HepG2 (cell line): ENCODE measurements around the gene RIMOC1. TPM values are rescaled to one million over a fixed set of nuclear protein-coding genes. Genes with fewer than 3 reads are reported as not detected.

ENCODE experiments used
- ARID2 ChIP-seq: sonication (generic); formaldehyde crosslinking; IDR thresholded peaks from 2 replicates; pipeline ENCODE4 v1.8.1; 2022; ENCODE audit warnings: mild to moderate bottlenecking, missing genetic modification reagents, borderline replicate concordance
- BHLHE40 ChIP-seq: IDR thresholded peaks from 2 replicates; pipeline ENCODE4 v1.6.1; 2011; ENCODE audit warnings: low read length, improper control_type of control experiment
- ELF1 ChIP-seq: sonication (generic); formaldehyde crosslinking; IDR thresholded peaks from 2 replicates; pipeline ENCODE4 v1.4.0; 2020; ENCODE audit warnings: missing genetic modification reagents
- HNRNPK ChIP-seq: fragments of 200-400 bp; formaldehyde crosslinking; IDR thresholded peaks from 2 replicates; pipeline ENCODE4 v1.6.1; 2018; ENCODE audit warnings: low read length, low read depth, moderate library complexity, mild to moderate bottlenecking; ENCODE audit not compliant: poor library complexity, severe bottlenecking
- HOXD1 ChIP-seq: sonication (generic); formaldehyde crosslinking; IDR thresholded peaks from 2 replicates; pipeline ENCODE4 v1.5.0; 2020; ENCODE audit warnings: missing genetic modification reagents
- ISL2 ChIP-seq: sonication (generic); formaldehyde crosslinking; IDR thresholded peaks from 2 replicates; pipeline ENCODE4 v1.5.0; 2020; ENCODE audit warnings: missing genetic modification reagents
- MAFK ChIP-seq, 2 experiments: IDR thresholded peaks in 1 of 2; conservative IDR thresholded peaks in 1 of 2; 2 replicates each; pipeline ENCODE4 v1.6.1; 2011; ENCODE audit warnings: improper control_type of control experiment in 2 of 2, low read length in 2 of 2
- NR2F2 ChIP-seq: IDR thresholded peaks from 2 replicates; pipeline ENCODE4 v1.6.1; 2012; ENCODE audit warnings: low read depth, inconsistent platforms, borderline replicate concordance
- PHF21A ChIP-seq: sonication (generic); formaldehyde crosslinking; IDR thresholded peaks from 2 replicates; pipeline ENCODE4 v1.5.0; 2020; ENCODE audit warnings: mild to moderate bottlenecking, missing genetic modification reagents
- RELA ChIP-seq: sonication (generic); formaldehyde crosslinking; IDR thresholded peaks from 2 replicates; pipeline ENCODE4 v1.4.0; 2020; ENCODE audit warnings: missing genetic modification reagents
- RXRB ChIP-seq: IDR thresholded peaks from 2 replicates; pipeline ENCODE4 v1.6.1; 2016; ENCODE audit warnings: borderline replicate concordance, missing genetic modification reagents, missing compliant biosample characterization
- SIX4 ChIP-seq: sonication (generic); formaldehyde crosslinking; IDR thresholded peaks from 2 replicates; pipeline ENCODE4 v1.4.0; 2020; ENCODE audit warnings: missing genetic modification reagents
- SMAD3 ChIP-seq: sonication (generic); formaldehyde crosslinking; IDR thresholded peaks from 2 replicates; pipeline ENCODE4 v1.4.0; 2020; ENCODE audit warnings: missing genetic modification reagents
- SMARCC2 ChIP-seq: fragments of 450-650 bp; IDR thresholded peaks from 2 replicates; pipeline ENCODE4 v1.6.1; 2017; ENCODE audit warnings: antibody characterized with exemption, mild to moderate bottlenecking
- SMC3 ChIP-seq: IDR thresholded peaks from 2 replicates; pipeline ENCODE4 v1.6.1; 2011; ENCODE audit warnings: low read length, improper control_type of control experiment
- XBP1 ChIP-seq: sonication (generic); formaldehyde crosslinking; IDR thresholded peaks from 2 replicates; pipeline ENCODE4 v1.5.0; 2020; ENCODE audit warnings: missing genetic modification reagents
- ZBTB3 ChIP-seq: sonication (generic); formaldehyde crosslinking; IDR thresholded peaks from 2 replicates; pipeline ENCODE4 v1.4.0; 2020; ENCODE audit warnings: low read depth, mild to moderate bottlenecking, moderate library complexity, missing genetic modification reagents, borderline replicate concordance
- ZFP37 ChIP-seq: sonication (generic); formaldehyde crosslinking; IDR thresholded peaks from 2 replicates; pipeline ENCODE4 v1.4.0; 2020; ENCODE audit warnings: missing genetic modification reagents, borderline replicate concordance
- ZNF232 ChIP-seq: sonication (generic); formaldehyde crosslinking; IDR thresholded peaks from 2 replicates; pipeline ENCODE4 v1.4.0; 2020; ENCODE audit warnings: missing genetic modification reagents, borderline replicate concordance
- ZNF331 ChIP-seq: sonication (generic); formaldehyde crosslinking; IDR thresholded peaks from 2 replicates; pipeline ENCODE4 v1.4.0; 2020; ENCODE audit warnings: missing genetic modification reagents
- ZNF496 ChIP-seq: sonication (generic); formaldehyde crosslinking; IDR thresholded peaks from 2 replicates; pipeline ENCODE4 v1.8.1; 2023; ENCODE audit warnings: mild to moderate bottlenecking, moderate library complexity, missing genetic modification reagents; ENCODE audit not compliant: insufficient replicate concordance
- polyA plus RNA-seq, 8 experiments: library from polyadenylated mRNA; depleted of rRNA in 3 of 8; stranded (reverse) in 7 of 8; unstranded in 1 of 8; fragments of >200 nt; fragmentation: Illumina TruSeq in 4 of 8; extraction: Trizol in 4 of 8; gene quantifications; 2 replicates each; pipeline versions ENCODE4 v1.2.1 to v1.2.3, GENCODE V29; 2011 to 2016; ENCODE audit warnings: low read depth in 4 of 8, missing spikeins in 1 of 8, mixed read lengths in 1 of 8; ENCODE audit not compliant: insufficient read depth in 1 of 8
- total RNA-seq, 5 experiments: library from RNA; depleted of rRNA; stranded (reverse); fragments of >200 nt; fragmentation: Illumina TruSeq; extraction: Trizol; gene quantifications; 2 replicates each; pipeline ENCODE4 v1.2.3, GENCODE V29; 2016; ENCODE audit warnings: low read depth in 1 of 5
- TF ChIP-seq, protein P1 (sequence below): sonication (generic); formaldehyde crosslinking; IDR thresholded peaks from one replicate; pipeline ENCODE4 v1.5.1; 2020; ENCODE audit warnings: mild to moderate bottlenecking, missing genetic modification reagents; ENCODE audit errors: not compliant biosample characterization
- TF ChIP-seq, protein P2 (sequence below): sonication (generic); formaldehyde crosslinking; IDR thresholded peaks from 2 replicates; pipeline ENCODE4 v1.8.1; 2022; ENCODE audit warnings: mild to moderate bottlenecking, missing genetic modification reagents

RIMOC1 gene
- total and polyA plus RNA-seq, 2 of the 13 experiments (the other 11 are each of a cell fraction or from before 2014, with no cell fraction given): 16.3 to 16.9 TPM

- TF ChIP-seq, protein P1, sequence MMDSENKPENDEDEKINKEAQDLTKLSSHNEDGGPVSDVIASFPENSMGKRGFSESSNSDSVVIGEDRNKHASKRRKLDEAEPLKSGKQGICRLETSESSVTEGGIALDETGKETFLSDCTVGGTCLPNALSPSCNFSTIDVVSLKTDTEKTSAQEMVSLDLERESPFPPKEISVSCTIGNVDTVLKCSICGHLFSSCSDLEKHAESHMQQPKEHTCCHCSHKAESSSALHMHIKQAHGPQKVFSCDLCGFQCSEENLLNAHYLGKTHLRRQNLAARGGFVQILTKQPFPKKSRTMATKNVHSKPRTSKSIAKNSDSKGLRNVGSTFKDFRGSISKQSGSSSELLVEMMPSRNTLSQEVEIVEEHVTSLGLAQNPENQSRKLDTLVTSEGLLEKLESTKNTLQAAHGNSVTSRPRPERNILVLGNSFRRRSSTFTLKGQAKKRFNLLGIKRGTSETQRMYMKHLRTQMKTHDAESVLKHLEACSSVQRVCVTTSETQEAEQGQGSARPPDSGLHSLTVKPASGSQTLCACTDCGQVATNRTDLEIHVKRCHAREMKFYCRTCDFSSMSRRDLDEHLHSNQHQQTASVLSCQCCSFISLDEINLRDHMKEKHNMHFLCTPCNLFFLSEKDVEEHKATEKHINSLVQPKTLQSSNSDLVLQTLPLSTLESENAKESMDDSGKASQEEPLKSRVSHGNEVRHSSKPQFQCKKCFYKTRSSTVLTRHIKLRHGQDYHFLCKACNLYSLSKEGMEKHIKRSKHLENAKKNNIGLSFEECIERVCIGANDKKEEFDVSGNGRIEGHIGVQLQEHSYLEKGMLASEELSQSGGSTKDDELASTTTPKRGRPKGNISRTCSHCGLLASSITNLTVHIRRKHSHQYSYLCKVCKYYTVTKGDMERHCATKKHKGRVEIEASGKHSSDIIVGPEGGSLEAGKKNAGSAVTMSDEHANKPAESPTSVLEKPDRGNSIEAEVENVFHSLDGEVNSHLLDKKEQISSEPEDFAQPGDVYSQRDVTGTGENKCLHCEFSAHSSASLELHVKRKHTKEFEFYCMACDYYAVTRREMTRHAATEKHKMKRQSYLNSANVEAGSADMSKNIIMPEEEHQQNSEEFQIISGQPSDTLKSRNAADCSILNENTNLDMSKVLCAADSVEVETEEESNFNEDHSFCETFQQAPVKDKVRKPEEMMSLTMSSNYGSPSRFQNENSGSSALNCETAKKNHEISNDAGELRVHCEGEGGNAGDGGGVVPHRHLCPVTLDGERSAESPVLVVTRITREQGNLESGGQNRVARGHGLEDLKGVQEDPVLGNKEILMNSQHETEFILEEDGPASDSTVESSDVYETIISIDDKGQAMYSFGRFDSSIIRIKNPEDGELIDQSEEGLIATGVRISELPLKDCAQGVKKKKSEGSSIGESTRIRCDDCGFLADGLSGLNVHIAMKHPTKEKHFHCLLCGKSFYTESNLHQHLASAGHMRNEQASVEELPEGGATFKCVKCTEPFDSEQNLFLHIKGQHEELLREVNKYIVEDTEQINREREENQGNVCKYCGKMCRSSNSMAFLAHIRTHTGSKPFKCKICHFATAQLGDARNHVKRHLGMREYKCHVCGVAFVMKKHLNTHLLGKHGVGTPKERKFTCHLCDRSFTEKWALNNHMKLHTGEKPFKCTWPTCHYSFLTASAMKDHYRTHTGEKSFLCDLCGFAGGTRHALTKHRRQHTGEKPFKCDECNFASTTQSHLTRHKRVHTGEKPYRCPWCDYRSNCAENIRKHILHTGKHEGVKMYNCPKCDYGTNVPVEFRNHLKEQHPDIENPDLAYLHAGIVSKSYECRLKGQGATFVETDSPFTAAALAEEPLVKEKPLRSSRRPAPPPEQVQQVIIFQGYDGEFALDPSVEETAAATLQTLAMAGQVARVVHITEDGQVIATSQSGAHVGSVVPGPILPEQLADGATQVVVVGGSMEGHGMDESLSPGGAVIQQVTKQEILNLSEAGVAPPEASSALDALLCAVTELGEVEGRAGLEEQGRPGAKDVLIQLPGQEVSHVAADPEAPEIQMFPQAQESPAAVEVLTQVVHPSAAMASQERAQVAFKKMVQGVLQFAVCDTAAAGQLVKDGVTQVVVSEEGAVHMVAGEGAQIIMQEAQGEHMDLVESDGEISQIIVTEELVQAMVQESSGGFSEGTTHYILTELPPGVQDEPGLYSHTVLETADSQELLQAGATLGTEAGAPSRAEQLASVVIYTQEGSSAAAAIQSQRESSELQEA (CRISPR knock-in tag): no peak
- TF ChIP-seq RELA (no peak), ISL2 (peak; percentile 57), ELF1 (CRISPR knock-in tag) (peak; percentile 47; the same call in 1 of the 2 replicates), XBP1 (CRISPR knock-in tag) (no peak), ZNF232 (CRISPR knock-in tag) (peak; percentile 85), SMAD3 (CRISPR knock-in tag) (peak; percentile 71; the same call in 1 of the 2 replicates), BHLHE40 (no peak), SMC3 (no peak), ZNF496 (CRISPR knock-in tag) (no peak), HOXD1 (CRISPR knock-in tag) (peak; percentile 86), MAFK (conservative IDR thresholded peaks at IDR 0.05 in 1 of 2, IDR thresholded peaks at IDR 0.05 in 1 of 2; ENCODE audit: low read length in 2 of 2) (no peak), SIX4 (CRISPR knock-in tag) (no peak), PHF21A (no peak), NR2F2 (no peak), ZNF331 (peak; percentile 93), RXRB (peak; percentile 54), ARID2 (CRISPR knock-in tag) (no peak; the same call in 1 of the 2 replicates), HNRNPK (no peak), ZFP37 (CRISPR knock-in tag) (no peak; the same call in 1 of the 2 replicates), ZBTB3 (no peak), SMARCC2 (no peak)
- TF ChIP-seq, protein P2, sequence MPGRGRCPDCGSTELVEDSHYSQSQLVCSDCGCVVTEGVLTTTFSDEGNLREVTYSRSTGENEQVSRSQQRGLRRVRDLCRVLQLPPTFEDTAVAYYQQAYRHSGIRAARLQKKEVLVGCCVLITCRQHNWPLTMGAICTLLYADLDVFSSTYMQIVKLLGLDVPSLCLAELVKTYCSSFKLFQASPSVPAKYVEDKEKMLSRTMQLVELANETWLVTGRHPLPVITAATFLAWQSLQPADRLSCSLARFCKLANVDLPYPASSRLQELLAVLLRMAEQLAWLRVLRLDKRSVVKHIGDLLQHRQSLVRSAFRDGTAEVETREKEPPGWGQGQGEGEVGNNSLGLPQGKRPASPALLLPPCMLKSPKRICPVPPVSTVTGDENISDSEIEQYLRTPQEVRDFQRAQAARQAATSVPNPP: 0 out of 2 replicates have a peak, but pooled peaks have one; percentile 74
Observed at GRCh38 chr5:41924872-41925554, 20.9 kb downstream of the RIMOC1 start, which contains the start of gene FBXO4 (continued).
